Ishikawa (cell line): ENCODE measurements around the gene NACC2.

Experiments used
- CEBPB ChIP-seq: IDR thresholded peaks from 2 replicates; pipeline ENCODE4 v1.6.1; 2012
- CREB1 ChIP-seq: IDR thresholded peaks from 2 replicates; pipeline ENCODE4 v1.6.1; 2012; ENCODE audit warnings: low read depth
- EGR1 ChIP-seq: IDR thresholded peaks from 2 replicates; pipeline ENCODE4 v1.6.1; 2012
- EP300 ChIP-seq: IDR thresholded peaks from 2 replicates; pipeline ENCODE4 v1.6.1; 2012; ENCODE audit warnings: borderline replicate concordance
- FOXM1 ChIP-seq: IDR thresholded peaks from 2 replicates; pipeline ENCODE4 v1.6.1; 2012; ENCODE audit warnings: low read depth, borderline replicate concordance
- MAX ChIP-seq: IDR thresholded peaks from 2 replicates; pipeline ENCODE4 v1.6.1; 2012
- NFIC ChIP-seq: IDR thresholded peaks from 2 replicates; pipeline ENCODE4 v1.6.1; 2012
- RAD21 ChIP-seq: IDR thresholded peaks from 2 replicates; pipeline ENCODE4 v1.6.1; 2012; ENCODE audit warnings: low read depth
- REST ChIP-seq: IDR thresholded peaks from 2 replicates; pipeline ENCODE4 v1.6.1; 2012; ENCODE audit warnings: low read depth, mild to moderate bottlenecking
- TAF1 ChIP-seq: IDR thresholded peaks from 2 replicates; pipeline ENCODE4 v1.6.1; 2012; ENCODE audit warnings: low read depth, mild to moderate bottlenecking
- TCF12 ChIP-seq: IDR thresholded peaks from 2 replicates; pipeline ENCODE4 v1.6.1; 2012; ENCODE audit warnings: low read depth
- TEAD4 ChIP-seq: IDR thresholded peaks from 2 replicates; pipeline ENCODE4 v1.6.1; 2012
- USF1 ChIP-seq: IDR thresholded peaks from 2 replicates; pipeline ENCODE4 v1.6.1; 2012
- YY1 ChIP-seq: IDR thresholded peaks from 2 replicates; pipeline ENCODE4 v1.6.1; 2012; ENCODE audit warnings: low read depth
- ZBTB7A ChIP-seq: IDR thresholded peaks from 2 replicates; pipeline ENCODE4 v1.6.1; 2012; ENCODE audit warnings: low read depth

The NACC2 gene

GRCh38 chr9:135988493-135988892, 106.6 kb downstream of the NACC2 start:
- TF ChIP-seq REST (no peak), MAX (no peak), TEAD4 (no peak), ZBTB7A (no peak), CREB1 (no peak)

- TF ChIP-seq TAF1 (no peak), TEAD4 (no peak), MAX (no peak), YY1 (no peak), EGR1 (no peak), RAD21 (no peak), CREB1 (no peak), FOXM1 (no peak), ZBTB7A (no peak), NFIC (no peak), USF1 (no peak), CEBPB (no peak), REST (no peak), TCF12 (no peak), EP300 (no peak)
Observed at GRCh38 chr9:135987838-135988404, 107.2 kb downstream of the NACC2 start.

- TF ChIP-seq USF1 (no peak), MAX (no peak), NFIC (no peak), CEBPB (no peak), EGR1 (no peak), FOXM1 (no peak), ZBTB7A (no peak), RAD21 (no peak), TAF1 (no peak), EP300 (no peak), REST (no peak), CREB1 (no peak), YY1 (no peak), TEAD4 (no peak), TCF12 (no peak)
Observed at GRCh38 chr9:135986605-135987004, 108.5 kb downstream of the NACC2 start.

- TF ChIP-seq NFIC (no peak), YY1 (no peak), CEBPB (no peak), USF1 (no peak), TEAD4 (no peak), FOXM1 (no peak), TAF1 (no peak), REST (no peak), CREB1 (no peak), TCF12 (no peak), MAX (no peak), EGR1 (no peak), EP300 (no peak), ZBTB7A (no peak)
Observed at GRCh38 chr9:135985889-135986288, 109.2 kb downstream of the NACC2 start.
